Right forelimb (tissue), 1 donor: ENCODE results near the gene PLAAT4.
"Not testable (repeated sequence)": the region's sequence is repeated elsewhere in the genome, so short reads cannot be mapped to it uniquely, and the experiment has no call there.

Source experiments
- DNase-seq: peaks from one replicate; pipeline ENCODE4 v3.0.0-alpha.2; 2018

PLAAT4 gene

GRCh38 chr11:63573881-63574855 is 37.6 kb downstream of the PLAAT4 start:
- peak; percentile 59 for DNase-seq

- DNase-seq = no peak
These were observed 38.4 kb downstream of the PLAAT4 start for GRCh38 chr11:63574856-63575602.

- not testable (repeated sequence) for DNase-seq
These were observed 42.3 kb downstream of the PLAAT4 start for GRCh38 chr11:63578882-63579281.

- DNase-seq = not testable (repeated sequence)
These were observed 44.6 kb downstream of the PLAAT4 start for GRCh38 chr11:63581224-63581623.

GRCh38 chr11:63583357-63583677 is 46.7 kb downstream of the PLAAT4 start:
- no peak for DNase-seq

GRCh38 chr11:63586451-63587166 is 50.0 kb downstream of the PLAAT4 start:
- DNase-seq = no peak

- no peak for DNase-seq
These were observed 52.4 kb downstream of the PLAAT4 start for GRCh38 chr11:63589000-63589399.

- no peak for DNase-seq
These were observed 53.6 kb downstream of the PLAAT4 start for GRCh38 chr11:63590024-63590788.

GRCh38 chr11:63592975-63593395 is 56.4 kb downstream of the PLAAT4 start:
- DNase-seq = no peak

GRCh38 chr11:63595296-63595695 is 58.7 kb downstream of the PLAAT4 start:
- DNase-seq = no peak
